Gastroesophageal sphincter (tissue), 4 donors: ENCODE data around the gene KIAA1958. TPM values are rescaled to one million over a fixed set of nuclear protein-coding genes. Genes with fewer than 3 reads are reported as not detected.
"Not testable (repeated sequence)": the region's sequence is repeated elsewhere in the genome, so short reads cannot be mapped to it uniquely, and the experiment has no call there.

Source experiments
- ATAC-seq: fragments of 150-250 bp; one replicate; pipeline ENCODE4 v1.9.1; 2016; ENCODE audit warnings: mild to moderate bottlenecking, moderate library complexity
- H3K27ac ChIP-seq, 4 donors: fragments of 200-600 bp; sonication (generic) in 3 of 4; 1 replicate in 3 of 4; 2 replicates in 1 of 4; pipeline ENCODE4 v1.5.1; 2016 to 2019
- H3K27me3 ChIP-seq: fragments of 200-600 bp; sonication (generic); one replicate; pipeline ENCODE4 v1.5.1; 2019
- H3K36me3 ChIP-seq, 2 donors: fragments of 200-600 bp; sonication (generic); one replicate each; pipeline ENCODE4 v1.5.1; 2019; ENCODE audit warnings: control low read depth in 1 of 2
- H3K4me1 ChIP-seq, 3 donors: fragments of 200-600 bp; sonication (generic); 1 replicate in 2 of 3; 2 replicates in 1 of 3; pipeline ENCODE4 v1.5.1; 2016 to 2019; ENCODE audit warnings: control low read depth in 2 of 3
- H3K4me3 ChIP-seq, 2 donors: fragments of 200-600 bp; sonication (generic); one replicate each; pipeline ENCODE4 v1.5.1; 2019; ENCODE audit warnings: mild to moderate bottlenecking in 1 of 2, moderate library complexity in 1 of 2
- H3K9me3 ChIP-seq, 3 donors: fragments of 200-600 bp; sonication (generic); one replicate each; pipeline ENCODE4 v1.5.1; 2017 to 2019; ENCODE audit warnings: control low read depth in 2 of 3
- EP300 ChIP-seq: sonication (generic); formaldehyde crosslinking; IDR thresholded peaks from one replicate; pipeline ENCODE4 v1.6.1; 2017; ENCODE audit warnings: antibody characterized with exemption, mild to moderate bottlenecking
- POLR2A ChIP-seq, 2 donors: fragments of 450-650 bp; IDR thresholded peaks; one replicate each; pipeline ENCODE4 v1.6.1; 2017; ENCODE audit warnings: antibody characterized with exemption in 2 of 2, mild to moderate bottlenecking in 2 of 2, moderate library complexity in 1 of 2
- POLR2AphosphoS5 ChIP-seq: sonication (generic); formaldehyde crosslinking; IDR thresholded peaks from one replicate; pipeline ENCODE4 v1.6.1; 2017; ENCODE audit warnings: antibody characterized with exemption
- WGBS, 2 donors: methylation state at CpG; one replicate each; pipeline ENCODE4 v1.1.5; 2018; ENCODE audit warnings: low coverage in 1 of 2; 5-methylcytosine and 5-hydroxymethylcytosine counted together
- total RNA-seq, 4 donors: library from RNA; depleted of rRNA; stranded (reverse); fragments of >200 nt; gene quantifications; one replicate each; pipeline ENCODE4 v1.1.0, GENCODE V29; 2016
- TF ChIP-seq, protein P1 (sequence below), 4 experiments: fragments of 200-600 bp in 2 of 4; fragments of 450-650 bp in 2 of 4; sonication (generic) in 1 of 4; IDR thresholded peaks; one replicate each; pipeline ENCODE4 v1.5.1; 2017 to 2019; ENCODE audit warnings: antibody characterized with exemption in 4 of 4, mild to moderate bottlenecking in 2 of 4, moderate library complexity in 2 of 4

Gene KIAA1958
- total RNA-seq, 4 donors from 2014 or later = 3.5 to 8.4 (median 3.9) TPM

DNA sequence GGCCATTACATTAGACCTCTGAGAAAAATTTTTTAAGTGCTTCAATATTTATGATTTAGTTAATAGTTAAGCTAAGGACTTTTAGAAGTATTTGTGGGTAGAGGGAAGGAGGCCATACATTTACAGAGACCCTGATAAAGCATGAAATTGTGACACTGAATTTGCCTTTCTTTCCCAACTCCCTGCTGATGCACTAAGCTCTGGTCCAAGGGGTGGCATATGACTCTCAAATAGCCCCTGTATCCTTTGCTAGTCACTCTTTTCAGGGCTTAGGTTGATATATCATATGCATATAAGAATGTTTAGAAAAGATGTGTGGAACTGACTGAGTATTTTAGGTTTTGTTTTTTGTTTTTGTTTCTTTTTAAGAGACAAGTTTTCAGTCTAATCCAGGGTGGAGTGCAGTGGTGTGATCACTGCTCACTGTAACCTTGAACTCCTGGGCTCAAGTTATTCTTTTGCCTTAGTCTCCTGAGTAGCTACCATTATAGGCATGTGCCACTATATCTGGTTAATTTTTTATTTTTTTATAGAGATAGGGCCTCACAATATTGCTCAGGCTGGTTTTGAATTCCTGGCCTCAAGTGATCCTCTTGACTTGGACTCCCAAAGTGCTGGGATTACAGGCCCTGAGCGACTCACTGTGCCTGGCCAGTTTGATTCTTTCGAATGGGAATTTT lies 20.5 kb downstream of the KIAA1958 start:
- no peaks in the 10 kb centered on the region for H3K4me1 ChIP-seq
- WGBS, 2 donors = 92 to 100% methylated on average over 2 of the region's 2 CpGs
- TF ChIP-seq POLR2AphosphoS5 (no peak), POLR2A (IDR thresholded peaks at IDR 0.05) (no peak)
- H3K27ac ChIP-seq = no peak overlapping the region
- ATAC-seq = no peak
- H3K4me3 ChIP-seq = no peak overlapping the region
- H3K9me3 ChIP-seq = no peaks in the 10 kb centered on the region
- H3K27me3 ChIP-seq = no peaks in the 10 kb centered on the region
- H3K36me3 ChIP-seq = no peaks in the 10 kb centered on the region

DNA sequence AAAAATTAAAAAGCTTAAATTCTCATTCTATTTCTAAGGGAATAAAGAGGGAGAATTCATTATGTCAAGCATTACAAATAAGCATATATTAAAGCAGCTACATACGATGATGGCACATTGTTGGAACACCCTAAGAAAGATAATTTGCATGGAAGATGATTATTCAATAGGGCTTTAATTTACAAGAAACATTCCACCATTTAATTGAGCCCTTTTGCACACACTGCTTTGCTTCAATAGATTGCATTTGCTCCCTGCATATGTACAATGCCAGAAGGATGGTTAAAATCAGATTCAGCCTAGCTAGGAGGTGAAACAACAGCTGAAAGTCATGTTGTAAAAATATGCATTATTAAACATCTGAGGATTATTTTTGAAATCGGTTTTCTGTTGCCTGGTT lies 21.8 kb downstream of the KIAA1958 start:
- Histone ChIP-seq H3K27me3 (no peaks in the 10 kb centered on the region), H3K9me3 (no peaks in the 10 kb centered on the region), H3K36me3 (no peaks in the 10 kb centered on the region), H3K4me1 (no peaks in the 10 kb centered on the region), H3K27ac (no peak overlapping the region), H3K4me3 (no peak overlapping the region)
- TF ChIP-seq POLR2A (IDR thresholded peaks at IDR 0.05) = no peak
- TF ChIP-seq EP300 = no peak
- no peak for TF ChIP-seq POLR2AphosphoS5
- TF ChIP-seq, protein P1, sequence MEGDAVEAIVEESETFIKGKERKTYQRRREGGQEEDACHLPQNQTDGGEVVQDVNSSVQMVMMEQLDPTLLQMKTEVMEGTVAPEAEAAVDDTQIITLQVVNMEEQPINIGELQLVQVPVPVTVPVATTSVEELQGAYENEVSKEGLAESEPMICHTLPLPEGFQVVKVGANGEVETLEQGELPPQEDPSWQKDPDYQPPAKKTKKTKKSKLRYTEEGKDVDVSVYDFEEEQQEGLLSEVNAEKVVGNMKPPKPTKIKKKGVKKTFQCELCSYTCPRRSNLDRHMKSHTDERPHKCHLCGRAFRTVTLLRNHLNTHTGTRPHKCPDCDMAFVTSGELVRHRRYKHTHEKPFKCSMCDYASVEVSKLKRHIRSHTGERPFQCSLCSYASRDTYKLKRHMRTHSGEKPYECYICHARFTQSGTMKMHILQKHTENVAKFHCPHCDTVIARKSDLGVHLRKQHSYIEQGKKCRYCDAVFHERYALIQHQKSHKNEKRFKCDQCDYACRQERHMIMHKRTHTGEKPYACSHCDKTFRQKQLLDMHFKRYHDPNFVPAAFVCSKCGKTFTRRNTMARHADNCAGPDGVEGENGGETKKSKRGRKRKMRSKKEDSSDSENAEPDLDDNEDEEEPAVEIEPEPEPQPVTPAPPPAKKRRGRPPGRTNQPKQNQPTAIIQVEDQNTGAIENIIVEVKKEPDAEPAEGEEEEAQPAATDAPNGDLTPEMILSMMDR (IDR thresholded peaks at IDR 0.05) = no peak
- 49 to 61% methylated on average over 2 of the region's 2 CpGs for WGBS, 2 donors
- ATAC-seq = no peak

GRCh38 chr9:112512377-112512776 lies 25.8 kb downstream of the KIAA1958 start:
- not testable (repeated sequence) for H3K4me3 ChIP-seq, H3K36me3 ChIP-seq, H3K9me3 ChIP-seq, H3K4me1 ChIP-seq, H3K27ac ChIP-seq, ATAC-seq, H3K27me3 ChIP-seq
- 88% methylated on average over 3 of the region's 4 CpGs; no CpG with 5 or more reads in 1 of the 2 donors for WGBS, 2 donors

DNA sequence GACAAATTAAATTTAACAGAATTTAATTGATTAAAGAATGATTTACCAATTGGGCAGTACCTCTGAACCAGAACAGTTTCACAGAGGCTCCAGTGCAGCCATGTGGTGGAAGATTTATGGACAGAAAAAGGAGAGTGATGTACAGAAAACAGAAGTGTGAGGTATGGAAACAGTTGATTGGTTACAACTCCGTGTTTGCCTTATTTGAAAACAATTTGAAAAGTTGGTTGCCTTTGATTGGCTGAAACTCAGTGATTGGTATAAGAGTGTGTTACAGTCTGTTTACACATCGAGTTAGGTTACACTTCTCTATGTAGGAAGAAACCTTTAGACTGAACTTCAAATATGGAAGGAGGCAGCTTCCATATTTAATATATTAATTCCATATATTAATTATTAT lies 30.1 kb downstream of the KIAA1958 start:
- TF ChIP-seq EP300 (no peak), POLR2AphosphoS5 (no peak), POLR2A (IDR thresholded peaks at IDR 0.05) (no peak)
- TF ChIP-seq, protein P1 (IDR thresholded peaks at IDR 0.05) = no peak
- Histone ChIP-seq H3K9me3 (no peaks in the 10 kb centered on the region), H3K4me3 (no peak overlapping the region), H3K27ac (no peak overlapping the region), H3K4me1 (no peaks in the 10 kb centered on the region), H3K36me3 (no peaks in the 10 kb centered on the region), H3K27me3 (no peaks in the 10 kb centered on the region)
- WGBS, 2 donors = 84 to 86% methylated on average over 2 of the region's 2 CpGs
- no peak for ATAC-seq

GRCh38 chr9:112520069-112520468 lies 33.4 kb downstream of the KIAA1958 start:
- TF ChIP-seq, protein P1 (IDR thresholded peaks at IDR 0.05) = no peak
- TF ChIP-seq POLR2A (IDR thresholded peaks at IDR 0.05) (no peak), POLR2AphosphoS5 (no peak), EP300 (no peak)
- WGBS, 2 donors = 91 to 100% methylated on average over 1 of the region's 1 CpG
- no peak overlapping the region for H3K4me3 ChIP-seq
- no peaks in the 10 kb centered on the region for H3K4me1 ChIP-seq
- H3K9me3 ChIP-seq = no peaks in the 10 kb centered on the region
- no peaks in the 10 kb centered on the region for H3K36me3 ChIP-seq
- no peak overlapping the region for H3K27ac ChIP-seq
- H3K27me3 ChIP-seq = no peaks in the 10 kb centered on the region
- ATAC-seq = no peak

DNA sequence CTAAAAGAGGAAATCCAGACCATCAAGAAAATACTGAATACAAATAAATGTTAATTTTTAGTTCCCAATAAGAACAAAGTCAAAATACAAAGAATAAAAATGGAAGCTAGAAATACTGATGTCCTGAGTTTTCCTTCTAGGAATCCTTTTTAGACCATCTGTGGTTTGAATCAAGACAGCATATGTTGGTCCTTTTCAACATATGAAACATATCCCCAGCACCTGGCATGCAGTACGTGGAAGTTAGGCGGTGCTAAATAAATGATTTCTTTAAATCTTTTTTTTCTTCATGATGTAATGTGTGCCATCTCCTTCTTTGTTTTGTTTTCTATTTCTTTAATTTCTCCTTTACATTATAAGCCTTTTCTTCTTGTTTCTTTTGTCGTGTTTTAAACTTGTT lies 34.0 kb downstream of the KIAA1958 start:
- WGBS, 2 donors = 67 to 89% methylated on average over 2 to 3 of the region's 3 CpGs
- Histone ChIP-seq H3K27me3 (no peaks in the 10 kb centered on the region), H3K4me1 (no peaks in the 10 kb centered on the region), H3K36me3 (no peaks in the 10 kb centered on the region), H3K27ac (no peak overlapping the region), H3K4me3 (no peak overlapping the region), H3K9me3 (no peaks in the 10 kb centered on the region)
- TF ChIP-seq POLR2AphosphoS5 (no peak), EP300 (no peak), POLR2A (IDR thresholded peaks at IDR 0.05) (no peak)
- TF ChIP-seq, protein P1 (IDR thresholded peaks at IDR 0.05) = no peak
- ATAC-seq = no peak
